CD4-positive, alpha-beta T cell (primary cell): ENCODE data around the gene B3GNT3. TPM values are rescaled to one million over a fixed set of nuclear protein-coding genes. Genes with fewer than 3 reads are reported as not detected.

ENCODE experiments used
- ATAC-seq: fragments of 200-7000 bp; cut with Tn5 transposase; one replicate; pipeline ENCODE4 v1.10.0; 2022; ENCODE audit warnings: mild to moderate bottlenecking; ENCODE audit not compliant: poor library complexity
- CTCF ChIA-PET: fragments of 350-600 bp; sonication (Branson Sonifier 250); formaldehyde crosslinking; loops from one replicate; lab custom pipeline; 2021; ENCODE audit warnings: antibody characterized with exemption, inconsistent platforms; lab: Charles Lee
- POLR2A ChIA-PET: fragments of 350-600 bp; sonication (Branson Sonifier 250); formaldehyde crosslinking; loops from one replicate; lab custom pipeline; 2021; ENCODE audit warnings: antibody characterized with exemption, inconsistent platforms; lab: Charles Lee
- DNase-seq, 14 experiments: peaks; one replicate each; pipeline ENCODE4 v3.0.0-alpha.2; 2013 to 2020; ENCODE audit warnings: mixed read lengths in 2 of 14
- H3K27ac ChIP-seq, 2 donors: one replicate each; pipeline versions ENCODE4 v1.5.1 to v1.7.0; 2013; ENCODE audit warnings: low read length in 2 of 2, low read depth in 1 of 2, mild to moderate bottlenecking in 1 of 2
- H3K27me3 ChIP-seq, 2 experiments: 1 replicate in 1 of 2; 2 replicates in 1 of 2; pipeline versions ENCODE4 v1.6.1 to v1.7.0; 2013; ENCODE audit warnings: low read length in 2 of 2, control low read depth in 1 of 2, mild to moderate bottlenecking in 1 of 2, moderate library complexity in 1 of 2; ENCODE audit not compliant: insufficient read depth in 2 of 2, control insufficient read depth in 1 of 2
- H3K36me3 ChIP-seq: one replicate; pipeline ENCODE4 v1.6.1; 2013; ENCODE audit warnings: low read length, control low read depth; ENCODE audit not compliant: insufficient read depth
- H3K4me1 ChIP-seq: one replicate; pipeline ENCODE4 v1.6.1; 2013; ENCODE audit warnings: low read length, control low read depth; ENCODE audit not compliant: insufficient read depth
- H3K4me3 ChIP-seq: one replicate; pipeline ENCODE4 v1.5.1; 2013; ENCODE audit warnings: mild to moderate bottlenecking, low read length, moderate library complexity
- H3K9me3 ChIP-seq, 2 experiments: 1 replicate in 1 of 2; 2 replicates in 1 of 2; pipeline versions ENCODE4 v1.6.1 to v1.7.0; 2013; ENCODE audit warnings: low read length in 2 of 2, mild to moderate bottlenecking in 2 of 2, control low read depth in 1 of 2, moderate library complexity in 1 of 2; ENCODE audit not compliant: control insufficient read depth in 1 of 2, insufficient read depth in 1 of 2
- H3K27ac Mint-ChIP-seq: one replicate; pipeline ENCODE4 v1.8.0; 2020; ENCODE audit warnings: mixed read lengths
- H3K27me3 Mint-ChIP-seq: one replicate; pipeline ENCODE4 v1.8.0; 2021; ENCODE audit warnings: mixed read lengths
- H3K36me3 Mint-ChIP-seq: one replicate; pipeline ENCODE4 v1.8.0; 2021; ENCODE audit warnings: low read depth, mixed read lengths
- H3K4me1 Mint-ChIP-seq: one replicate; pipeline ENCODE4 v1.8.0; 2021; ENCODE audit warnings: low read depth, mixed read lengths
- H3K4me3 Mint-ChIP-seq: one replicate; pipeline ENCODE4 v1.8.0; 2020; ENCODE audit warnings: mild to moderate bottlenecking, mixed read lengths
- H3K9me3 Mint-ChIP-seq: one replicate; pipeline ENCODE4 v1.8.0; 2020; ENCODE audit warnings: mixed read lengths
- CTCF ChIP-seq: fragments of 200-600 bp; IDR thresholded peaks from one replicate; pipeline ENCODE4 v1.8.0; 2022; ENCODE audit warnings: antibody characterized with exemption, mild to moderate bottlenecking
- intact Hi-C, 2 experiments: fragments of 100-400 bp; cut with DNase I in 1 of 2; cut with micrococcal nuclease in 1 of 2; formaldehyde crosslinking; loops; one replicate each; pipeline versions ENCODE4 v1.15.1 to v1.9.0; 2023 to 2025; cut with DNase I, micrococcal nuclease
- total RNA-seq, 174 experiments: library from RNA in 2 of 174; stranded (reverse) in 2 of 174; gene quantifications; one replicate each; pipeline ENCODE4 v1.2.3 and lab custom pipeline; 2021 to 2026

B3GNT3 gene
- total RNA-seq, 2 experiments from 2014 or later: 0.39 to 0.52 TPM

GRCh38 chr19:17806945-17807344, 12.0 kb downstream of the B3GNT3 start:
- H3K4me1 Mint-ChIP-seq: peaks cover 52% of the 10 kb centered on the region
- no peak overlapping the region for H3K4me3 Mint-ChIP-seq
- ATAC-seq: no peak
- Histone ChIP-seq H3K4me1 (peaks cover 43% of the 10 kb centered on the region), H3K9me3 (no peaks in the 10 kb centered on the region), H3K27ac (no peak overlapping the region), H3K27me3 (no peaks in the 10 kb centered on the region), H3K4me3 (no peak overlapping the region), H3K36me3 (no peaks in the 10 kb centered on the region)
- H3K27me3 Mint-ChIP-seq: no peaks in the 10 kb centered on the region
- no peaks in the 10 kb centered on the region for H3K9me3 Mint-ChIP-seq
- H3K27ac Mint-ChIP-seq: no peak overlapping the region
- DNase-seq: no peak
- CTCF ChIA-PET: no interaction called here
- no peak for TF ChIP-seq CTCF
- H3K36me3 Mint-ChIP-seq: no peaks in the 10 kb centered on the region
- POLR2A ChIA-PET: no interaction called here
- intact Hi-C loops: no loop called here

GRCh38 chr19:17807731-17808316, 12.9 kb downstream of the B3GNT3 start:
- Mint-ChIP-seq H3K4me3 (peak overlapping the region; percentile 88), H3K36me3 (no peaks in the 10 kb centered on the region), H3K27me3 (no peaks in the 10 kb centered on the region), H3K4me1 (peaks cover 45% of the 10 kb centered on the region), H3K27ac (peak overlapping the region; percentile 75), H3K9me3 (no peaks in the 10 kb centered on the region)
- no peak overlapping the region for H3K27ac ChIP-seq
- TF ChIP-seq CTCF: no peak
- POLR2A ChIA-PET: interaction anchor here (1.0 to 1.7 kb wide), 2 partner anchors 13 to 40 kb away, joined by 3 to 7 read pairs; partner anchors contain the start of genes B3GNT3 and JAK3
- H3K27me3 ChIP-seq: no peaks in the 10 kb centered on the region
- H3K36me3 ChIP-seq: no peaks in the 10 kb centered on the region
- ATAC-seq: no peak
- peak overlapping the region; percentile 4 for H3K4me3 ChIP-seq
- intact Hi-C loops: no loop called here
- CTCF ChIA-PET: interaction anchor here (0.6 kb wide), 1 partner anchor 113 kb away, joined by 3 read pairs; no protein-coding TSS in a partner anchor
- H3K4me1 ChIP-seq: peaks cover 34% of the 10 kb centered on the region
- H3K9me3 ChIP-seq: no peaks in the 10 kb centered on the region
- peak in 6 of 14 experiments; percentile 22 to 48 (median 41) for DNase-seq

- Histone ChIP-seq H3K36me3 (no peaks in the 10 kb centered on the region), H3K27ac (no peak overlapping the region), H3K9me3 (no peaks in the 10 kb centered on the region), H3K4me1 (peaks cover 19% of the 10 kb centered on the region), H3K4me3 (no peak overlapping the region), H3K27me3 (no peaks in the 10 kb centered on the region)
- H3K4me3 Mint-ChIP-seq: no peak overlapping the region
- ChIA-PET CTCF (interaction anchor here (0.6 kb wide), 1 partner anchor 365 kb away, joined by 4 read pairs; no protein-coding TSS in a partner anchor), POLR2A (no interaction called here)
- H3K36me3 Mint-ChIP-seq: no peaks in the 10 kb centered on the region
- H3K27ac Mint-ChIP-seq: no peak overlapping the region
- intact Hi-C loops: no loop called here
- peaks cover 18% of the 10 kb centered on the region for H3K4me1 Mint-ChIP-seq
- no peak for TF ChIP-seq CTCF
- ATAC-seq: no peak
- H3K27me3 Mint-ChIP-seq: no peaks in the 10 kb centered on the region
- DNase-seq: no peak
- H3K9me3 Mint-ChIP-seq: no peaks in the 10 kb centered on the region
Observed at GRCh38 chr19:17811103-17811502, 16.2 kb downstream of the B3GNT3 start.
